SU-DHL-6 (cell line): Measurements from ENCODE around the gene ASCL2.

Experiments used
- CTCF ChIP-seq: fragments of 200-600 bp; sonication (generic); IDR thresholded peaks from one replicate; pipeline ENCODE4 v1.5.1; 2017; ENCODE audit warnings: antibody characterized with exemption, mild to moderate bottlenecking, low read length, moderate library complexity; ENCODE audit not compliant: insufficient read depth, poor library complexity, severe bottlenecking
- EZH2phosphoT487 ChIP-seq: fragments of 200-600 bp; sonication (generic), shearing (Covaris generic); conservative IDR thresholded peaks from 2 replicates; pipeline ENCODE4 v1.6.1; 2018; ENCODE audit warnings: mild to moderate bottlenecking, antibody characterized with exemption, low read length, moderate library complexity, mixed read lengths

GRCh38 chr11:2277008-2277346 is 6.6 kb upstream of the ASCL2 start:
- no peak for TF ChIP-seq CTCF
- no peak for TF ChIP-seq EZH2phosphoT487
